HepG2 (cell line): ENCODE results near the gene MATN1. TPM values are rescaled to one million over a fixed set of nuclear protein-coding genes. Genes with fewer than 3 reads are reported as not detected.

Source experiments
- ATAC-seq: fragments of 200-7000 bp; cut with Tn5 transposase; 3 replicates; pipeline ENCODE4 v1.9.1; 2020; ENCODE audit warnings: mild to moderate bottlenecking, moderate library complexity
- BruUV-seq: library from RNA; stranded (reverse); fragments of 400-500 nt; replicated peaks from 2 replicates; lab custom pipeline; 2021; lab: Mats Ljungman, UMichigan
- CTCF ChIA-PET: fragments of 300-600 bp; formaldehyde crosslinking; extraction: SDS; loops from one replicate; lab custom pipeline; 2021; ENCODE audit warnings: low total read pairs, inconsistent platforms, low intra/inter-chr PET ratio; lab: Yijun Ruan, JAX
- POLR2A ChIA-PET: fragments of 350-600 bp; sonication (Branson Sonifier 250); formaldehyde crosslinking; loops from one replicate; lab custom pipeline; 2020; ENCODE audit warnings: antibody characterized with exemption, inconsistent platforms; lab: Yijun Ruan, JAX
- DNase-seq: peaks from one replicate; pipeline ENCODE4 v3.0.0-alpha.2; 2015; ENCODE audit warnings: low spot score
- FAIRE-seq: peaks from 3 replicates; lab custom pipeline; 2011; peaks lifted over from hg19 to GRCh38; lab: Jason Lieb, UNC
- H2AFZ ChIP-seq: one replicate; pipeline ENCODE4 v1.6.1; 2011; ENCODE audit warnings: low read length, inconsistent platforms
- H3K27ac ChIP-seq: fragments of 300-600 bp; 3 replicates; pipeline ENCODE4 v1.8.0; 2011; ENCODE audit warnings: mixed run types, mild to moderate bottlenecking, mixed read lengths, low read length, inconsistent platforms; ENCODE audit not compliant: insufficient read depth; ENCODE audit errors: extremely low read length
- H3K27me3 ChIP-seq, 2 experiments: fragments of 200-600 bp in 1 of 2; 2 replicates in 1 of 2; 3 replicates in 1 of 2; pipeline versions ENCODE4 v1.6.0 to v1.8.0; 2011; ENCODE audit warnings: low read length in 2 of 2, mild to moderate bottlenecking in 2 of 2, moderate library complexity in 2 of 2, inconsistent platforms in 1 of 2; ENCODE audit not compliant: insufficient read depth in 2 of 2, control insufficient read depth in 1 of 2
- H3K36me3 ChIP-seq, 2 experiments: fragments of 200-600 bp in 1 of 2; replicated peaks in 1 of 2; 2 replicates in 1 of 2; 3 replicates in 1 of 2; pipeline versions ENCODE4 v1.5.1 to v1.8.0; 2011; ENCODE audit warnings: low read length in 2 of 2, inconsistent platforms in 1 of 2; ENCODE audit not compliant: insufficient read depth in 2 of 2, control insufficient read depth in 1 of 2
- H3K4me1 ChIP-seq: 2 replicates; pipeline ENCODE4 v1.5.1; 2012; ENCODE audit warnings: low read length, inconsistent platforms; ENCODE audit not compliant: insufficient read depth
- H3K4me2 ChIP-seq: 2 replicates; pipeline ENCODE4 v1.6.0; 2011; ENCODE audit warnings: low read depth, low read length, inconsistent platforms
- H3K4me3 ChIP-seq, 3 experiments: fragments of 200-600 bp in 1 of 3; sonication (generic), shearing (Covaris generic) in 1 of 3; replicated peaks in 1 of 3; 2 replicates each; pipeline ENCODE4 v1.5.1; 2011 to 2016; ENCODE audit warnings: low read length in 3 of 3, inconsistent platforms in 2 of 3, low read depth in 2 of 3, mild to moderate bottlenecking in 2 of 3, control low read depth in 1 of 3, mixed read lengths in 1 of 3; ENCODE audit not compliant: insufficient read depth in 1 of 3
- H3K79me2 ChIP-seq: one replicate; pipeline ENCODE4 v1.6.1; 2011; ENCODE audit warnings: low read length, inconsistent platforms; ENCODE audit not compliant: insufficient read depth
- H3K9ac ChIP-seq: 2 replicates; pipeline ENCODE4 v1.6.0; 2011; ENCODE audit warnings: mild to moderate bottlenecking, low read depth, low read length, inconsistent platforms; ENCODE audit not compliant: insufficient read depth
- H3K9me3 ChIP-seq: 2 replicates; pipeline ENCODE4 v1.5.1; 2012; ENCODE audit warnings: mild to moderate bottlenecking, low read length
- H4K20me1 ChIP-seq: 2 replicates; pipeline ENCODE4 v1.6.0; 2011; ENCODE audit warnings: inconsistent platforms, mild to moderate bottlenecking, low read length, moderate library complexity; ENCODE audit not compliant: insufficient read depth
- CHCHD3 ChIP-seq: sonication (generic); formaldehyde crosslinking; IDR thresholded peaks from 2 replicates; pipeline ENCODE4 v1.8.0; 2022; ENCODE audit warnings: mild to moderate bottlenecking, missing genetic modification reagents, moderate library complexity
- NFYC ChIP-seq: IDR thresholded peaks from 2 replicates; pipeline ENCODE4 v1.6.1; 2016; ENCODE audit warnings: missing genetic modification reagents, missing compliant biosample characterization
- SAP130 ChIP-seq: IDR thresholded peaks from 2 replicates; pipeline ENCODE4 v1.6.1; 2016; ENCODE audit warnings: low read depth
- SP1 ChIP-seq, 2 experiments: fragments of 450-650 bp in 1 of 2; sonication (generic) in 1 of 2; formaldehyde crosslinking in 1 of 2; IDR thresholded peaks; 2 replicates each; pipeline versions ENCODE4 v1.4.0 to v1.6.1; 2016 to 2020; ENCODE audit warnings: missing genetic modification reagents in 1 of 2
- USF2 ChIP-seq, 2 experiments: sonication (generic) in 1 of 2; formaldehyde crosslinking in 1 of 2; IDR thresholded peaks; 2 replicates each; pipeline versions ENCODE4 v1.5.1 to v1.6.1; 2011 to 2020; ENCODE audit warnings: borderline replicate concordance in 1 of 2, low read depth in 1 of 2, low read length in 1 of 2, mild to moderate bottlenecking in 1 of 2, missing genetic modification reagents in 1 of 2, moderate library complexity in 1 of 2
- ZFP91 ChIP-seq: sonication (generic); formaldehyde crosslinking; IDR thresholded peaks from 2 replicates; pipeline ENCODE4 v1.9.0; 2022; ENCODE audit warnings: missing genetic modification reagents, mild to moderate bottlenecking, borderline replicate concordance
- ZNF432 ChIP-seq: sonication (generic); formaldehyde crosslinking; IDR thresholded peaks from 2 replicates; pipeline ENCODE4 v1.5.0; 2020; ENCODE audit warnings: missing genetic modification reagents, mild to moderate bottlenecking, borderline replicate concordance
- ZNF501 ChIP-seq: sonication (generic); formaldehyde crosslinking; IDR thresholded peaks from 2 replicates; pipeline ENCODE4 v1.5.1; 2020; ENCODE audit warnings: mild to moderate bottlenecking, moderate library complexity, missing genetic modification reagents
- ZSCAN25 ChIP-seq: sonication (generic); formaldehyde crosslinking; IDR thresholded peaks from 2 replicates; pipeline ENCODE4 v1.8.0; 2022; ENCODE audit warnings: mild to moderate bottlenecking, missing genetic modification reagents
- WGBS: methylation state at CpG from one replicate; pipeline ENCODE4 v1.1.6; 2017; ENCODE audit warnings: low lambda C conversion rate; 5-methylcytosine and 5-hydroxymethylcytosine counted together
- in situ Hi-C: cut with HindIII; loops from 2 replicates; pipeline ENCODE4 v1.10.0; 2017; ENCODE audit warnings: low pct_unique_long_range_greater_than_20kb; ENCODE audit not compliant: extremely low pct_ligation_motif_present
- intact Hi-C: fragments of 100-400 bp; cut with micrococcal nuclease; formaldehyde crosslinking; loops from one replicate; pipeline ENCODE4 v1.10.0; 2022; ENCODE audit not compliant: unreplicated experiment
- polyA plus RNA-seq, 8 experiments: library from polyadenylated mRNA; depleted of rRNA in 3 of 8; stranded (reverse) in 7 of 8; unstranded in 1 of 8; fragments of >200 nt; fragmentation: Illumina TruSeq in 4 of 8; extraction: Trizol in 4 of 8; gene quantifications; 2 replicates each; pipeline versions ENCODE4 v1.2.1 to v1.2.3, GENCODE V29; 2011 to 2016; ENCODE audit warnings: low read depth in 4 of 8, missing spikeins in 1 of 8, mixed read lengths in 1 of 8; ENCODE audit not compliant: insufficient read depth in 1 of 8
- total RNA-seq, 5 experiments: library from RNA; depleted of rRNA; stranded (reverse); fragments of >200 nt; fragmentation: Illumina TruSeq; extraction: Trizol; gene quantifications; 2 replicates each; pipeline ENCODE4 v1.2.3, GENCODE V29; 2016; ENCODE audit warnings: low read depth in 1 of 5

The MATN1 gene
- total and polyA plus RNA-seq, 2 of the 13 experiments (the other 11 are each of a cell fraction or from before 2014, with no cell fraction given): 0.04 to 0.05 TPM

- peak overlapping the region in 2 of 3 experiments; percentile 35 to 53; a peak in 4 of 6 replicates for H3K4me3 ChIP-seq
- 15% methylated on average over 6 of the region's 11 CpGs for WGBS
- H3K79me2 ChIP-seq: no peaks in the 10 kb centered on the region
- in situ Hi-C loops (loop anchor here (25.0 kb wide), 1 partner anchor 1348 kb away; no protein-coding TSS in a partner anchor), intact Hi-C loops (no loop called here)
- H3K36me3 ChIP-seq: no peaks in the 10 kb centered on the region
- H2AFZ ChIP-seq: no peak overlapping the region
- ATAC-seq (no peak; the same call in 1 of the 3 replicates), DNase-seq (no peak), FAIRE-seq (no peak)
- no peaks in the 10 kb centered on the region for H3K9me3 ChIP-seq
- peaks cover 6% of the 10 kb centered on the region; the same call in 1 of the 2 replicates for H3K4me1 ChIP-seq
- H4K20me1 ChIP-seq: no peaks in the 10 kb centered on the region
- peaks cover 1 to 2% of the 10 kb centered on the region in 2 experiments; a peak in 2 of 5 replicates for H3K27me3 ChIP-seq
- no TSS peak for BruUV-seq
- TF ChIP-seq ZSCAN25 (CRISPR knock-in tag): no peak
- no peak for TF ChIP-seq ZNF432 (CRISPR knock-in tag)
- CTCF ChIA-PET: no interaction called here
- POLR2A ChIA-PET: interaction anchor here (0.7 kb wide), 1 partner anchor 1321 kb away, joined by 3 read pairs; no protein-coding TSS in a partner anchor
- no peak overlapping the region for H3K27ac ChIP-seq
- H3K9ac ChIP-seq: no peak overlapping the region
- H3K4me2 ChIP-seq: peak overlapping the region; percentile 65
Observed at GRCh38 chr1:30685796-30686165, 37.6 kb downstream of the MATN1 start.

GRCh38 chr1:30684881-30685795, 38.2 kb downstream of the MATN1 start:
- no peak for FAIRE-seq
- no peak for TF ChIP-seq CHCHD3 (CRISPR knock-in tag)
- peak; percentile 79 for TF ChIP-seq NFYC
- no peak for TF ChIP-seq ZNF501 (CRISPR knock-in tag)
- no peak for TF ChIP-seq SAP130 (CRISPR knock-in tag)
- no peak for TF ChIP-seq SP1 (IDR thresholded peaks at IDR 0.05)
- TF ChIP-seq SP1 (CRISPR knock-in tag; IDR thresholded peaks at IDR 0.05): peak; percentile 62; the same call in 1 of the 2 replicates
- no peak for TF ChIP-seq USF2 (IDR thresholded peaks at IDR 0.05; ENCODE audit: low read depth, low read length)
- peak; percentile 39; the same call in 1 of the 2 replicates for TF ChIP-seq USF2 (CRISPR knock-in tag; IDR thresholded peaks at IDR 0.05; ENCODE audit: borderline replicate concordance)
- no peak; the same call in 1 of the 2 replicates for TF ChIP-seq ZFP91 (CRISPR knock-in tag)

More at GRCh38 chr1:30684881-30685795, 38.2 kb downstream of the MATN1 start:
- CTCF ChIA-PET: no interaction called here
- BruUV-seq: no TSS peak
- Histone ChIP-seq H3K4me3 (peak overlapping the region in 2 of 3 experiments; percentile 35 to 53; a peak in 4 of 6 replicates), H3K36me3 (no peaks in the 10 kb centered on the region), H3K79me2 (no peaks in the 10 kb centered on the region), H3K9ac (no peak overlapping the region), H4K20me1 (no peaks in the 10 kb centered on the region), H3K4me1 (peaks cover 6% of the 10 kb centered on the region; the same call in 1 of the 2 replicates), H3K9me3 (no peaks in the 10 kb centered on the region), H3K4me2 (peak overlapping the region; percentile 65), H3K27ac (no peak overlapping the region), H3K27me3 (peaks cover 1 to 2% of the 10 kb centered on the region in 2 experiments; a peak in 2 of 5 replicates), H2AFZ (no peak overlapping the region)
- in situ Hi-C loops: loop anchor here (25.0 kb wide), 1 partner anchor 1348 kb away; no protein-coding TSS in a partner anchor
- intact Hi-C loops: no loop called here
- DNase-seq (peak; percentile 78), ATAC-seq (peak; percentile 98)
- 11% methylated on average over 32 of the region's 56 CpGs for WGBS
- POLR2A ChIA-PET: interaction anchor here (0.7 kb wide), 1 partner anchor 1320 kb away, joined by 3 read pairs; no protein-coding TSS in a partner anchor
